Pancreas (tissue), 10 donors: ENCODE data around the gene FOXF1. TPM values are rescaled to one million over a fixed set of nuclear protein-coding genes. Genes with fewer than 3 reads are reported as not detected.

ENCODE experiments used
- ATAC-seq, 4 donors: fragments of 200-7000 bp; cut with Tn5 transposase; one replicate each; pipeline versions ENCODE4 v1.8.0 to v1.9.1; 2020; ENCODE audit warnings: mild to moderate bottlenecking in 4 of 4, moderate library complexity in 4 of 4
- DNase-seq, 6 donors: peaks; one replicate each; pipeline ENCODE4 v3.0.0-alpha.2; 2020
- FAIRE-seq: peaks from 2 replicates; lab custom pipeline; 2012; peaks lifted over from hg19 to GRCh38; lab: Jason Lieb, UNC
- H3K27ac ChIP-seq, 4 donors: fragments of 200-600 bp; sonication (generic); 1 replicate in 3 of 4; 2 replicates in 1 of 4; pipeline versions ENCODE4 v1.5.0 to v1.8.0; 2020
- H3K27me3 ChIP-seq, 4 donors: fragments of 200-600 bp; one replicate each; pipeline ENCODE4 v1.8.0; 2021
- H3K36me3 ChIP-seq, 3 donors: fragments of 200-600 bp; sonication (generic) in 1 of 3; one replicate each; pipeline versions ENCODE4 v1.5.0 to v1.8.0; 2020 to 2021
- H3K4me1 ChIP-seq, 3 donors: fragments of 200-600 bp; one replicate each; pipeline ENCODE4 v1.8.0; 2021
- H3K4me3 ChIP-seq, 4 donors: fragments of 200-600 bp; sonication (generic) in 2 of 4; one replicate each; pipeline versions ENCODE4 v1.5.0 to v1.8.0; 2020 to 2021
- H3K9me3 ChIP-seq, 4 donors: fragments of 200-600 bp; one replicate each; pipeline ENCODE4 v1.8.0; 2021
- WGBS, 2 donors: extraction: QIAGEN DNeasy Blood & Tissue Kit; methylation state at CpG; one replicate each; pipeline ENCODE4 v1.1.7; 2013; 5-methylcytosine and 5-hydroxymethylcytosine counted together
- intact Hi-C, 3 donors: fragments of 100-400 bp; cut with DNase I; formaldehyde crosslinking; loops; one replicate each; pipeline versions ENCODE4 v1.11.1 to v1.14.2; 2022
- polyA plus RNA-seq, 2 donors: library from polyadenylated mRNA; stranded (reverse); fragments of 200-250 nt; gene quantifications; one replicate each; pipeline ENCODE4 v1.2.3, GENCODE V29; 2013
- total RNA-seq, 6 donors: library from RNA; stranded (reverse); fragmentation: NEBNext Ultra II Directional in 4 of 6; extraction: Animal tissue kit (Norgen Biotek cat#: 25700) in 4 of 6; gene quantifications; one replicate each; pipeline versions ENCODE4 v1.2.1 to v1.2.4, GENCODE V29; 2021 to 2023
- TF ChIP-seq, protein P1 (sequence below), 4 donors: fragments of 200-600 bp; sonication (generic) in 3 of 4; IDR thresholded peaks; one replicate each; pipeline versions ENCODE4 v1.5.0 to v1.8.0; 2021; ENCODE audit warnings: antibody characterized with exemption in 4 of 4
- donor health status: healthy with polysubstance abuse.
- donor health status: DM: no; HTN: no; CAD: no; lungs with moderate emphysema.
- donor health status: DM: no; HTN: no; CAD: no.
- donor health status: control.
- donor health status: control.
- donor health status: Bipolar disorder and iron deficiency.
- donor health status: DM: yes; HTN: yes; CAD: no.
- donor health status: DM: no; HTN: no; CAD: no.
- donor health status: DM: no; HTN: no; CAD: no.
- donor health status: DM: yes; HTN: yes; CAD: no.

The FOXF1 gene
- total and polyA plus RNA-seq, 8 donors = 0.16 to 1.2 (median 0.52) TPM

DNA sequence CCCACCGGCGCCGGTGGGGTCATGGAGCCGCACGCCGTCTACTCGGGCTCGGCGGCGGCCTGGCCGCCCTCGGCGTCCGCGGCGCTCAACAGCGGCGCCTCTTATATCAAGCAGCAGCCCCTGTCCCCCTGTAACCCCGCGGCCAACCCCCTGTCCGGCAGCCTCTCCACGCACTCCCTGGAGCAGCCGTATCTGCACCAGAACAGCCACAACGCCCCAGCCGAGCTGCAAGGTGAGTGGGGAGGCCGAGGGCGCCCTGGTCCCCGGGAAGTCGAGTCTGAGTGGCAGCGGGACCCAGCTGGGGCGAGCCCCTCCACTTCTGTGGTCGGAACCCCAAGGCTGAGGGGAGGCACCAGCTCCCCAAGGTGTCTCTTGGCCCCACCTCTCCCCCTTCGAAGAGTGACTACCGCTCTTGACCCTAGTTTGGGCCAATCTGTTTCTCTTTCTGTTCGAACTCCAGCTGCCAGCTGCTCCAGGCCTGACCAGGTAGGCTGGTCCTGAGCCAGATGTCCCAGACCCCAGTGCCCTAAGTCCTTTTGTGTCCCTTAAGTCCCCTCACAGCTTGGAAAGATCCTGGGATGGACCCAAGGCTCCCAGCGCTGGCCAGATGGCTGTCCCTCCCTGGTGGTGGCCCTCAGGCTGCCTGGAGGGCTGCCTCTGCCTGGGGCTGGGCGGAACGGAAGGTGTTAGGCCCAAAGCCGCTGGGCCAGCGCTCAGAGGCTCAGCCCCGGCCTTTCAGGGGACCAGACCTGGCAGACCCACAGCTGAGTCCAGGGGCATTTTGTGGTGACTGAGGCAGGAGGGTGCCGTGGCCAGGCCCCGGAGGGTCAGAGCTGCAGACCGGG is 1.2 kb downstream of the FOXF1 start:
- ATAC-seq = no peak
- TF ChIP-seq, protein P1, sequence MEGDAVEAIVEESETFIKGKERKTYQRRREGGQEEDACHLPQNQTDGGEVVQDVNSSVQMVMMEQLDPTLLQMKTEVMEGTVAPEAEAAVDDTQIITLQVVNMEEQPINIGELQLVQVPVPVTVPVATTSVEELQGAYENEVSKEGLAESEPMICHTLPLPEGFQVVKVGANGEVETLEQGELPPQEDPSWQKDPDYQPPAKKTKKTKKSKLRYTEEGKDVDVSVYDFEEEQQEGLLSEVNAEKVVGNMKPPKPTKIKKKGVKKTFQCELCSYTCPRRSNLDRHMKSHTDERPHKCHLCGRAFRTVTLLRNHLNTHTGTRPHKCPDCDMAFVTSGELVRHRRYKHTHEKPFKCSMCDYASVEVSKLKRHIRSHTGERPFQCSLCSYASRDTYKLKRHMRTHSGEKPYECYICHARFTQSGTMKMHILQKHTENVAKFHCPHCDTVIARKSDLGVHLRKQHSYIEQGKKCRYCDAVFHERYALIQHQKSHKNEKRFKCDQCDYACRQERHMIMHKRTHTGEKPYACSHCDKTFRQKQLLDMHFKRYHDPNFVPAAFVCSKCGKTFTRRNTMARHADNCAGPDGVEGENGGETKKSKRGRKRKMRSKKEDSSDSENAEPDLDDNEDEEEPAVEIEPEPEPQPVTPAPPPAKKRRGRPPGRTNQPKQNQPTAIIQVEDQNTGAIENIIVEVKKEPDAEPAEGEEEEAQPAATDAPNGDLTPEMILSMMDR (IDR thresholded peaks at IDR 0.05) = no peak
- 29 to 30% methylated on average over 39 to 44 of the region's 44 CpGs for WGBS, 2 donors
- FAIRE-seq = no peak
- Histone ChIP-seq H3K9me3 (no peaks in the 10 kb centered on the region), H3K4me1 (peaks cover 0 to 6% (median 3%) of the 10 kb centered on the region in 3 donors), H3K36me3 (no peaks in the 10 kb centered on the region), H3K27me3 (peaks cover 0 to 66% (median 9%) of the 10 kb centered on the region in 4 donors), H3K4me3 (peak overlapping the region in 2 of 4 donors; percentile 40 to 55), H3K27ac (peak overlapping the region in 1 of 4 donors; percentile 27)
- intact Hi-C loops = loop anchor here in 1 of 3 donors (10.0 kb wide), 1 partner anchor 447 kb away; no protein-coding TSS in a partner anchor
- DNase-seq = peak in 1 of 6 donors; percentile 69

DNA sequence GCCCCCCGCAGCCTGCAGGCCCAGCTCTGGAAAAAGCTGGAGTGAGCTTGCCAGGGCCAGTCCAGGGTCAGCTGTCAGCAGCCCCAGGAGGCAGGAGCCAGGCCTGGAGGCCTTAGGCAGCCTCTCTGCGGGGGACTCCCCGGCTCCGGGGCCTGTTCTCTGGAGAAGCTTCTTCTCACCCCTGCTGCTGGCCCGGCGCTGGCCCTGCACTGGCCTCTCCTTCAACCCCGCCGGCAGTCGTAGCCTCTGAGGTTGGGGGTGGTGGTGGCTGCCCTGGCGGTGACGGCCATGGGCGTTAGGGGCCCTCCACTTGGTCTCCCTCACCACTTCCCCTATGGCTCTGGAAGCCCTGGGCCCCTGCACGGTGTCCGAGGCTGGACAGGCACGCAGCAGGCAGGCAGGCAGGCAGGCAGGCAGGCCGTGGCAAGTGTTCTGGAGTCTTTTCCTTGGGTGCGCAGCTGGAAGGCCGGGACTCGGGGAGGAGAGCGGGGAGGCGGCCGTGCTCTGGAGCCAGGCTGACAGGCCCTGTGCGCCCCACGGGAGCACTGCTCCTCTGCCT is 2.1 kb downstream of the FOXF1 start:
- intact Hi-C loops = loop anchor here in 1 of 3 donors (10.0 kb wide), 1 partner anchor 448 kb away; no protein-coding TSS in a partner anchor
- TF ChIP-seq, protein P1 (IDR thresholded peaks at IDR 0.05) = no peak
- Histone ChIP-seq H3K9me3 (no peaks in the 10 kb centered on the region), H3K27ac (no peak overlapping the region), H3K36me3 (no peaks in the 10 kb centered on the region), H3K4me1 (peaks cover 0 to 6% (median 3%) of the 10 kb centered on the region in 3 donors), H3K4me3 (peak overlapping the region in 1 of 4 donors; percentile 12), H3K27me3 (peaks cover 0 to 64% (median 9%) of the 10 kb centered on the region in 4 donors)
- peak in 1 of 6 donors; percentile 64 for DNase-seq
- 30 to 33% methylated on average over 20 to 24 of the region's 24 CpGs for WGBS, 2 donors
- FAIRE-seq = no peak
- ATAC-seq = no peak

DNA sequence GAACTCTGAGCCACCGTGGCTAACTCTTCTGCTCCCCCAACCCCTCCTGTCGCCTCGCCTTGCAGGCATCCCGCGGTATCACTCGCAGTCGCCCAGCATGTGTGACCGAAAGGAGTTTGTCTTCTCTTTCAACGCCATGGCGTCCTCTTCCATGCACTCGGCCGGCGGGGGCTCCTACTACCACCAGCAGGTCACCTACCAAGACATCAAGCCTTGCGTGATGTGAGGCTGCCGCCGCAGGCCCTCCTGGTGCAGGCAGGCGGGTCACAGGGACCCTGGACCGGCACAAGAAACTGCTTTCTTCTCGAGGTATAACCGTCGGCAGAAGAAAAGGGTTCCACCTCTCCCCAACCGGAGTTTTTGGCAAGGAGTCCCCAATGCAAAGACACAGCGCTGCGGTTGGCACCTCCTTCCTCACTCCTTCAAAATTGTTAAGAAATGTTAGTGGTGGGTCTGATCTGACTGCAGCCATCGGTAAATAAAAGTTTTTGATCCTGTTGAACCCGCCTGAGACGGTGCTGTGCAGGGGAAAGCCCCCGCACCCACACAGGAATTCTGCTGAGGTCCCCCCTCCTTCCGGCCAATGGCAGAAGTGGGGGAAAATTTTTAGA is 2.6 kb downstream of the FOXF1 start:
- no peak overlapping the region for H3K27ac ChIP-seq
- H3K27me3 ChIP-seq = peaks cover 0 to 59% (median 8%) of the 10 kb centered on the region in 4 donors

DNA sequence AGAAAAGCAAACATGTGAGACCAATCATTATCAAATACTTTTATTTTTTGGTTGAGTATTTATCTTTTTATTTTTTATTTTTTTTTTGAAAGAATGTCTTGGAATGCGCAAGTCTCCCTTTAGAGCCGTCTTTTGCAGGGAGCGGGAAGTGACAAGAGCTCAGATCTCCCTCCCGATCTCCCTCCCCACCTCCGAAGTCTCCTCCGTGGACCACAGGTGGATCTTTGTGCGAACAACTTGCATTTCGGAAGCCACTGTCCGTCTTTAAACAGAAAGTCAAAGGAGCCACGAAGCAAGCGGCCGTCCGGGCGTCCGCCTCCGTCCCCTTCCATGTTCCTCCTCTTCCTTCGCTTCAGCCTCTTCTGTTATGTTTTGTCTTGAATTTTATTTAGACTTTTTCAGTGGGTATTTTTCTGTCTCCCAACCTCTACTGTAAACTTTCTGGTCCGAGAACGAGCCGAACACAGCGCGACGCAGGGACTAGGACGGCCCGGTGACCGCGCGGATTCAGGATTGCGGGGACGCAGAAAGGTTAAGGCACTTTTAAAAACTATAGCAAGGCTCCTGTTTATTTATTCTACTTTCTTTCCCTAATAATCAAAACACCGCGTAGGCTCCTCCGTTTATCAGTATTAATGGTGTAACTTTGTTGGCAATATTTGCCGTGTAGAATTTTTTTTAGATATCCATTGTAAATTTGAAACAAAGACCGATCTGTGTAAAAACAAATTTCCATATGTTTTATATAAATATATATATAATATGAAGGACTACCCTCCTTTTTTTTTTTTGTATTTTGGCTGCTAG is 3.3 kb downstream of the FOXF1 start:
- intact Hi-C loops = loop anchor here in 1 of 3 donors (10.0 kb wide), 1 partner anchor 449 kb away; no protein-coding TSS in a partner anchor
- H3K27ac ChIP-seq = no peak overlapping the region
- H3K27me3 ChIP-seq = peaks cover 0 to 53% (median 5%) of the 10 kb centered on the region in 4 donors
- no peak overlapping the region for H3K4me3 ChIP-seq
- no peaks in the 10 kb centered on the region for H3K36me3 ChIP-seq
- FAIRE-seq = no peak
- H3K4me1 ChIP-seq = peaks cover 0 to 6% (median under 1%) of the 10 kb centered on the region in 3 donors
- peak in 1 of 6 donors; percentile 18 for DNase-seq
- WGBS, 2 donors = 20 to 22% methylated on average over 35 of the region's 35 CpGs
- TF ChIP-seq, protein P1 (IDR thresholded peaks at IDR 0.05) = no peak
- ATAC-seq = no peak
- H3K9me3 ChIP-seq = no peaks in the 10 kb centered on the region

More for the DNA sequence above, 2.6 kb downstream of the FOXF1 start:
- DNase-seq (no peak), ATAC-seq (no peak), FAIRE-seq (no peak)
- no peaks in the 10 kb centered on the region for H3K36me3 ChIP-seq
- WGBS, 2 donors = 19 to 21% methylated on average over 29 of the region's 29 CpGs
- TF ChIP-seq, protein P1 (IDR thresholded peaks at IDR 0.05) = no peak
- H3K4me1 ChIP-seq = peaks cover 0 to 6% (median 3%) of the 10 kb centered on the region in 3 donors
- intact Hi-C loops = loop anchor here in 1 of 3 donors (10.0 kb wide), 1 partner anchor 448 kb away; no protein-coding TSS in a partner anchor
- H3K9me3 ChIP-seq = no peaks in the 10 kb centered on the region
- peak overlapping the region in 1 of 4 donors; percentile 12 for H3K4me3 ChIP-seq
